Activated effector memory CD4-positive, alpha-beta T cell treated with Interleukin-2 at 50 U/mL for 16 hours (primary cell): ENCODE results near the gene POLR1E.
"Not testable (repeated sequence)": the region's sequence is repeated elsewhere in the genome, so short reads cannot be mapped to it uniquely, and the experiment has no call there.

ENCODE experiments used
- DNase-seq: peaks from one replicate; pipeline ENCODE4 v3.0.0-alpha.2; 2020

POLR1E gene

DNA sequence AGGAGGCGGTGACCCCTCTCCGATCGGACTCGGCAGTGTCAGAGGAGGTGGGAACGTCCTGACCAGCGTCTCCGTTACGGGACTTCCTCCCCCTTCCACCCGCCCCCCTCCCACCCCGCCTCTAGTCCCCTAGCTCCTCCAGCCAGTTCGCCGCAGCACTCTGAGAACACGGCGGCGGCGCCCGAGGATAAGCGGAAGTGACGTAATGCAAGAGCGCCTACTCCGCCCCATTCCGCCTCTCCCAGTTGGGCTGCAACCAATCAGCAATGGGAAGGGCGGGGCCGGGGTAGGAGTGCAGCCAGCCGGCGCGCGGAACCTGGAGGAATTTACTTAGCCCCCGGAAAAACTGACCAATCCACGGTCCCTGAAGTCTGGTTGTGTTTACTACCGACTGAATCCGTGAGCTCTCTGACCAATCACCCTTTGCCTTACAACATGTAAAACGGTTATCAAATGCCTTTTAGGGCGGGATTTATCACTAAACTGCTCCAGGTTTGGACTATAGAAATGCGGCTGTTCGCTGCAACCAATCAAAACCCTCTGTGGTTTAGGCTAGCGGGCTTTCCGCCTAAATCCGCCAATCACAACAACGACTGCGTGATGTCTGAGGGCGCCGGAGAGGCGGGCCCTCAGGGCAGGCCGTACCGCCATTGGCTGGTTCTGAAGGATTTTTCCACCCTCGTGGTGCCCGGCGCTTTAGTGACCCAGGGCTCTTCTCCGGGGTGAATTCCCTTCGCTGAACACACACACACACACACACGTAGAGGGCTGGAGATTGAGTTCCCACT lies 20.3 kb upstream of the POLR1E start, which contains the start of gene ZBTB5:
TSS of gene ZBTB5 (minus strand) at position 202 of the 788 bp plus-strand sequence. CDS start 22,899 bp downstream, outside the sequence.
- DNase-seq = peak; percentile 98

DNA sequence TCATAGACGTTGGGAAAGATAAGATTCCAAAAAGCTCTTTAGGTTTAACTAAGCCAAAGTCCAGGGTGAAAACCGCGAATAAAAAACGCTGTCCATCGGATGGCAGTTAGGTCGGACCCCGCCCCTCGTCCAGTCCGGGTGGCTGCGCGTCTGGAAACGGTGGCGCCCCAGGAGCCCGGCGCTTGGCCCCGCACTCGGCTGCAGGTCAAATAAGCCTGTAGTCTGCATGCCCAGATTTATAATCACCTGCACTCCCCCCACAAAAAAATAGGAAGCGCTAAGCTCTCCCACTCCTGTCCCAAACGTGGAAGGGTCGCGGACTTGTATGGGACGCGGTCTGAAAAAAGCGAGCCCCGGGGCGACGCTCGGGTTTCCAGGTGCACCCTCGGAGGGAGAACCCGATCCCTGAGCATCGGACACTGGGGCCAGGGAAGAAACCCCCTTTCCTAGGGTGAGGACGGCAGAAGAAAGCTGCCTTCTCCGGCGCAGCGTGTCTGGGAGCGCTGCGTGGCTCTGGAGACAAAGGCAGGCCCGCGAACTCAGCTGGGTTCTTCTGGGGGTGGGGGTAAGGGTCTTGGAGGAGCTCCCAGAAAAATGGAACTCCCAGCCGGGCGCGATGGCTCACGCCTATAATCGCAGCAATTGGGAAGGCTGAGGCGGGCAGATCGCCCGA lies 19.6 kb upstream of the POLR1E start:
- no peak for DNase-seq

DNA sequence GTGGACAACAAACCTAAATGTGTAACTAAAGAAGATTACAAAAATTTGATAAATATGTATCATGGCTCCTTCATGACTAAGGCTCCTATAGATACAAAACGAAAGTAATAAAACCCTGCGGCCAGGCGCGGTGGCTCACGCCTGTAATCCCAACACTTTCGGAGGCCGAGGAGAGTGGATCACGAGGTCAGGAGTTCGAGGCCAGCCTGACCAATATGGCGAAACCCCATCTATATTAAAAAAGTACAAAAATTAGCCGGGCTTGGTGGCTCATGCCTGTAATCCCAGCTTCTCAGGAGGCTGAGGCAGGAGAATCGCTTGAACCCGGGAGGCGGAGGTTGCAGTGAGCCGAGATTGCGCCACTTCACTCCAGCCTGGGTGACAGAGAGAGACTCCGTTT lies 18.2 kb upstream of the POLR1E start:
- not testable (repeated sequence) for DNase-seq

DNA sequence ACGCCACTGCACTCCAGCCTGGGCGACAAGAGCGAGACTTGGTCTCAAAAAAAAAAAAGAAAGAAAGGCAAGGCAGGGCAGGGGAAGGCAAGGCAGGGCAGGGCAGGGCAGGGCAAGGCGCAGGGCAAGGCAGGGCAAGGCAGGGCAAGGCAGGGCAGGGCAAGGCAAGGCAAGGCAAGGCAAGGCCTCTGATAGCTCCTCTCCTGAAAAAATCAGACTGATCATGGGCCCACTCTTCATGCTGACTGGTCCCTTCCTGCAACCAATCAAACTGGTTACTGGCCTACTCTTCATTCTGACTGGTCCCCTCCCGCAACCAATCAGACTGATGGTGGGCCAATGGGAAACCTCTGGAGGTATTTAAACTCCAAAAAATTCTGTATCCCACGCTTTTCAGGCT lies 17.1 kb upstream of the POLR1E start:
- no peak for DNase-seq

DNA sequence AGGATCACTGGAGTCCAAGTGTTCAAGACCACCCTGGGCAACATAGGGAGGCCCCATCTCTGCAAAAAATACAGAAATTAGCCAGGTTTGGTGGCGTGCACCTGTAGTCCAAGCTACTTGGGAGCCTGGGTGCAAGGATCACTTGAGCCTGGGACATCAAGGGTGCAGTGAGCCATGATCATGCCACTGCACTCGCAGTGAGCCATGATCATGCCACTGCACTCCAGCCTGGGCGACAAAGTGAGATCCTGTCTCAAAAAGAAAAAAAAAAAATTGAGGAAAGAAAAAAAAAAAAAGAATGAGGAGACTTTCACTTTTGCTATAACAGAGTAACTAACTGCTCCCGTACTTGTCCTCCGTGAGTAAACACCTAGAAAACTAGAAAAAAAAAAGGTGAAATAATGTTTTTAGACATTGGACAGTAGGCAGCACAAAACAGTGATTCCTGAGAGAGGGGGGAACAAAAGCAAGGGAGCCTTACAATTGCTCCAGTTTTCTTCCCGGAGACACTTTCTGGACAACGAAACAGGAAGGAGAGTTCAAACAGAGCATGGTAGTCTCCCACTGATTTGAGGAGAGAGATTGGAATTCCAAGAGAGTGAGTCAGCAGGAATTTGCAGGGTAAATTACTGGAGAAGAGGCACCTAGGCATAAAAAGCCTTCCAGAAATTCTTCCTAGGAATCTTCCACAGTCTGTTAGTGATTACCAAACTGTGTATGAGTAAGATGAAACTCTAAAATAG lies 13.6 kb upstream of the POLR1E start:
- no peak for DNase-seq

DNA sequence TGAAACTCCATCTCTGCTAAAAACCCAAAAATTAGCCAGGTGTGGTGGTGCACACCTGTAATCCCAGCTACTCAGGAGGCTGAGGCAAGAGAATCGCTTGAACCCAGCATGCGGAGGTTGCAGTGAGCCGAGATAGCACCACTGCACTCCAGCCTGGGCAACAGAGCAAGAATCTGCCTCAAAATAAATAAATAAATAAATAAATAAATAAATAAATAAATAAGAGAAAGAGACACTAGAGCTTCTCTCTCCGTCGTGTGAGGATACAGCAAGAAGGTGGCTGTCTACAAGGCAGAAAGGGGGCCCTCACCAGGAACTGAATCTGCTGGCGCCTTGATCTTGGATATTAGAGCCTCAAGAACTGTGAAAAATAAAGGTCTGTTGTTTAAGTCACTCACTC lies 11.8 kb upstream of the POLR1E start:
- not testable (repeated sequence) for DNase-seq

DNA sequence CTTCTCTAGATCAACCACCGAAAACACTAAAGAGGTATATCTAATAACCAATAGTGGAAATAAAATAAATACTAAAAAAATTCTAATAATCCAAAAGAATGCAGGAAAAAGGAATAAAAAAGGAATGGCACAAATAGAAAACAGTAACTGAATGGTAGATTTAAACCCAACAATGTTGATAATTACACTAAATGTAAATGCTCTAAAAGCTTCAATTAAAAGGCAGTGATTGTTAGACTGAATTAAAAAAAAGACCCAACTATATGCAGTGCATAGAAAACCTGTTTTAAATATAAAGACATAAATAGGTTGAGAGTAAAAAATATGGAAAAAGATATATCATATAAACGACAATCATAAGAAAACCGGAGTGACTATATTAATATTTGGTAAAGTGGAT lies 11.3 kb upstream of the POLR1E start:
- no peak for DNase-seq

DNA sequence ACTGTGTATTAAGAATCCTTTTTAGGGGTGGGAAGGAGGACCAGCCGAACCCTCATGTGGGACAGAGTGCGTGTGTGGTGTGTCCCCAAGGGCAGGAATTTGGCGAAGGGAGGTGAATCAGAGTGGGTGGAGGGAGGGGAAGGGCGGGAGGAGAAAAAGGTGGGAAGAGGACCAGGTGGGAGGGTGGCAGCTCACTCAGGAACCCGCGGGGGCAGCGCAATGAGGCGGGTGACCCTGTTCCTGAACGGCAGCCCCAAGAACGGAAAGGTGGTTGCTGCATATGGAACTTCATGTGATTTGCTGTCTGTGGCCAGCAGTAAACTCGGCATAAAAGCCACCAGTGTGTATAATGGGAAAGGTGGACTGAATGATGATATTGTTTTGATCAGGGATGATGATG lies 8.8 kb upstream of the POLR1E start:
- no peak for DNase-seq

DNA sequence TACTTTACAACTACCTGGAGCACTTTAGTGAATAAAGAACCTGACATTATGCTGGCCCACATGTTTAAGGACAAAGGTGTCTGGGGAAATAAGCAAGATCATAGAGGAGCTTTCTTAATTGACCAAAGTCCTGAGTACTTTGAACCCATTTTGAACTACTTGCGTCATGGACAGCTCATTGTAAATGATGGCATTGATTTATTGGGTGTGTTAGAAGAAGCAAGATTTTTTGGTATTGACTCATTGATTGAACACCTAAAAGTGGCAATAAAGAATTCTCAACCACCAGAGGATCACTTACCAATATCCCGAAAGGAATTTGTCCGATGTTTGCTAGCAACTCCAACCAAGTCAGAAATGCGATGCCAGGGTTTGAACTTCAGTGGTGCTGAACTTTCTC lies 8.3 kb upstream of the POLR1E start:
- not testable (repeated sequence) for DNase-seq

DNA sequence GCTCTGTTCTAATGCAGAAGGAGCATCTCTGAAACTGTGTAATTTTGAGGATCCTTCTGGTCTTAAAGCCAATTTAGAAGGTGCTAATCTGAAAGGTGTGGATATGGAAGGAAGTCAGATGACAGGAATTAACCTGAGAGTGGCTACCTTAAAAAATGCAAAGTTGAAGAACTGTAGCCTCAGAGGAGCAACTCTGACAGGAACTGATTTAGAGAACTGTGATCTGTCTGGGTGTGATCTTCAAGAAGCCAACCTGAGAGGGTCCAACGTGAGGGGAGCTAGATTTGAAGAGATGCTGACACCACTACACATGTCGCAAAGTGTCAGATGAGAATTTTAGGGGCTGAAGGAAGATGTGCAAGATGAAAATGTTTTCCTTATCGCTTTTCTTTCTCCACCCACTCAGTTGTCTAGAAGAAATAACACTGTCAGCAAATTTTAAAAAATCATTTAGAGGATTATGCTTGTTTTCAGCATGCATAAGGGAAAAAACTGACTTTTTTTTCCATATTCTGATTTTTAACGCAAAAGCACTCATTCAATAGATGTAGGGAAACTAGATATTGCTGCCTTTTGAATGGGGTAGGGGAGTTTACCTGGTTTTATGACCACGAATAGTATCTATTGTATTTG lies 7.6 kb upstream of the POLR1E start:
- not testable (repeated sequence) for DNase-seq

DNA sequence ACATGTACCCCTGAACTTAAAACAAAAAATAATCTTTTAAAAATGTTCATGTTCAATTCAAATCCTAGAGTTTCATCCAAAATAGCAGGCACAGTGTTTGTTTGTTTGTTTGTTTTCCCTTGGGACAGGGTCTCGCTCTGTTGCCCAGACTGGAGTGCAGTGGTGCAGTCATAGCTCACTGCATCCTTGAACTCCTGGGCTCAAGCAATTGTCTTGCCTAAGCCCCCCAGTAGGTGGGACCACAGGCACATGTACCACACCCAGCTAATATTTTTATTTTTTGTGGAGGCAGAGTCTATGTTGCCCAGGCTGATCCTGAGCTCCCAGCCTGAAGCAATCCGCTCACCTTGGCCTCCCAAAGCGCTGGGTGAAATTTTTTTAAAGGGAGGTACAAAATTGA lies 5.0 kb upstream of the POLR1E start:
- no peak for DNase-seq

DNA sequence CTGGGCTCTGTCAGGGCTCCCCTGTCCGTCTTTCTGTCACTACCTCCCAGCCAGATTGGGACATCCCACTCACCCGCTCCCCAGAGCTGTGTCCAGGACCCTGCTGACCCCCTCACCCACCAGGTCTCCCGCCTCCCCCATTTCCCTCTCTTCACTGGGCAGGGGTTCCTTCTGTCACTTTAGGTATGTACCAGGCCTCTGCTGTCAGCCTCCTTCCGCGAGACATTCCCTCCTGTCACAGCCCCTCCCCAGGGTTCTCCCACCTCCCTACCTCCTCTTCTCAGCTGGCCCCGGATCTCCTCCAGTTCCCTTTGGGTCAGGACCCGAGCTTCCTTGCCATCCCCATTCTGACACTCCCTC lies 488 bp downstream of the POLR1E start:
- no peak for DNase-seq

DNA sequence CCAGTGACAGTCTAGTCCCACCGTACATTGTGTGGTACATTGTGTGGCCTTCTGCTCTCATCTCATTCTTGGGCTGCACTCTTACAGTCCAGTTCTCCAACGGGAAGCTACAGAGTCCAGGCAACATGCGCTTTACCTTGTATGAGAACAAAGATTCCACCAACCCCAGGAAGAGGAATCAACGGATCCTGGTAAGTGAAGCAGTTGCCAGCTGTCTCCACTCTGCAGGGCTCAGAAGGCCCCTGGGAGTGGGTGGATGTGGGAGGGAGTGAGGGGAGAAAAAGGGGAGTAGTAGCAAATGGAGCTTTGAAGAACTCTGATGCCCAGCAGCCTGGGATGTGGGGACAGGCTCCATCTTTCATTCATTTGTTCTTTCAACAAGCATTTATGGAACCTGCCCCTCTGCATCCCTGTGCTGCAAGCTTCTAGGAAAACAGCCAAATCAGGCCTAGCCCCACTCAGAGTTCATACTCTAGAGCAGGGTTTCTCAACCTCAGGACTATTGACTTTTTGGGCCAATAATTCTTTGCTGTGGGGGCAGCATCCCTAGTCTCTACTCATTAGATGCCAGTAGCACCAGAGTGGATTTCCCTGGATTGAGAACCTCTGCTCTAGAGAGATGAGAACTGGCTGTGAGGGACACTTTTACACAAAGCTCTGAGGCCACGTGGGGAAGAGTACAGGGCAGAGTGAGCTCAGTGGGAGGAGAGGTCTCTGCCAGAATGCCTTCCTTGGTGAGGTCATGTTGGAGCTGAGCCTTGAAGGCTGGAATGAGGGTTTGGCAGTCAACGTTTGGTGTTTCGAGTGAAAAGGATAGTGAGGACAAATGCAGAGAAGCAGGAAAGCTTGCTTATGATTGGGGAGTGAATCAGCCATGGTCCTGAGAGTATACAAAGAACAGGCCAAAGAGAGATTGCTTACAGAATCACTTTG lies 1.1 kb downstream of the POLR1E start:
- DNase-seq = no peak

DNA sequence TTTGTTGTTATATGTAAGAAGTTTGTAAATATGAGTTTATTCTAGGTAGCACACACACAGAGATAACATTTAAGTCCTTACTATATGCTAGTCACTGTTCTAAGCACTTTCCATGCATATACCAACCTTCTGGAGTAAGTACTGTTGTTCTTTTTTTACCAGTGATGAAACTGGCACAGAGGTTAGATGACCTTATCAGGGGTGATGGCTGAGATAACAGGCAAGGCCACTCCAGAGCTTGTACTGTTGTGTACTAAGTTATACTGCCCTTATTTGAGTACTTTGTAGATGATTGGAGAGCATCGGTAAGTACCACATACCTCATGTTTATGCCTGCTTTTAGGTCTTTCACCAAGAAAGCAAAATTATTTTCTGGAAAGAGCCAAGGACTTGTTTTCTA lies 6.2 kb downstream of the POLR1E start:
- no peak for DNase-seq

DNA sequence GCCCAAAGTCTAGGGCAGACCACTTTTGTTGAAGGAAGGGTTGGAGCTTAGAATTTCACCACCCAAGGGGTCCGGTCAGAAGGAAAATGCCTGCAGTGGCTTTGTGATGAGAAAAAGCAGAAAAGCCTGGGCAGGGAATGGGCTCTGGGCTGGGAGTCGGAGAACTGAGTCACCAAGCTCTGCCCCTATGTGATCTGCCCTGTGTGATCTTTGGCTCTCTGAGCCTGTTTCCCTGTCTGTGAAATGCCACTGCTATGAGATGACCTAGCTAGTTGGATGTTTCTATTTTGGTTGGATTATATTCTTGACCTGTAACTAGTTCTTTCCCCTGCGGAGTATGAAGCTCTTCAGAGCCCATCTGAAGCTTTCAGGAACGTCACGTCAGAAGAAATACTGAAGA lies 9.8 kb downstream of the POLR1E start:
- DNase-seq = no peak

DNA sequence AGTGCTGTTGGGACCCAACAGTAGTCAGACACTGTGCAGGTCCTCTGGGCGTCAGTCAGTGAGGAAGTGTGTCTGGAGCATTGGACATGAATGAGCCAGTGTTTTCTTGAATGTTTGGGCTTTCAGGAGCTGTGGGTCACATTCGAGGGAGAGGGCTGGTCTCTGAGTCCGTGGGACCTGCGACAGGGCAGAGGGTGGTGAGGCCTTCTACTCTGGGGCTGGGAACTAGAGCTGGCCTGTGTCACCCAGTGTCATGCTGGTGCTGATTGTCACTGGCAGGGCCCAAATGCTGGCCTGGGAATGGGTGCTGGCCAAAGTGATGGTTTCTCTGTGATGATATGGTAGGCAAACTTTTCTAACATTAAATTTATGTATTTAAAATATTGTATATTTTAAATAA lies 10.3 kb downstream of the POLR1E start:
- DNase-seq = no peak

DNA sequence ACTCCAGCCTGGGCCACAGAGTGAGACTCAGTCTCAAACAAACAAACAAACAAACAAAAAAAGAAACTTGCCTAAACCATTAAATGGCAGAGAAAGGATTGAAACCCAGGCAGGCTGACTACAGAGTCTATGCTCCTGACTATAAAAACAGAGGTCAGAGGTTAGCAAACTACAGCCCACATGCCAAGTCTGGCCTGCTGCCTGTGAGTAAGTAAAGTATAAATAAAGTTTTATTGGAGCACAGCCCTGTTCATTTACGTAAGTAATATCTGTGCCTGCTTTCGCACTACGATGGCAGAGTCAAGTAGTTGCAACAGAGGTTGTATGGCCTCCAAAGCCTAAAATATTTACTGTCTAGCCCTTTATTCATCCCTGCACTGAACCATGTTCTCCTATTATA lies 11.6 kb downstream of the POLR1E start:
- DNase-seq = no peak

DNA sequence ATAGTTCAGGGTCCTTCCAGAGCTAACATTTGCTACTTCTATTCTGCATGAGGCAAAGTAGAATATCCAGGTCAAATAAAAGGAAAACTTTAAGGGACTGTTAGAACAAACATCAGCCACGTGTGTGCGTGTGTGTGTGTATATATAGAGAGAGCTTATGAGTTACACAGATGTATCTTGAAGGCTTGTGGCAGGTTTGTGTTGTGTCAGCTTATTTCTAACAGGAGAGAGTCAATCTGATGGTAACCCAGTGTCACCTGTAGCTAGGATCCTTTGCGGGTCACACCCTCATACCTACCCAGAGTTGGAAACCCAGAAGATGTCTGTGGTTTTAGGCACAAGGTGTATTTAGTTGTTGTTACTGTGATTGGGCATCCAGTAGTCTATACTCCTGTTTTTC lies 12.7 kb downstream of the POLR1E start:
- no peak for DNase-seq

DNA sequence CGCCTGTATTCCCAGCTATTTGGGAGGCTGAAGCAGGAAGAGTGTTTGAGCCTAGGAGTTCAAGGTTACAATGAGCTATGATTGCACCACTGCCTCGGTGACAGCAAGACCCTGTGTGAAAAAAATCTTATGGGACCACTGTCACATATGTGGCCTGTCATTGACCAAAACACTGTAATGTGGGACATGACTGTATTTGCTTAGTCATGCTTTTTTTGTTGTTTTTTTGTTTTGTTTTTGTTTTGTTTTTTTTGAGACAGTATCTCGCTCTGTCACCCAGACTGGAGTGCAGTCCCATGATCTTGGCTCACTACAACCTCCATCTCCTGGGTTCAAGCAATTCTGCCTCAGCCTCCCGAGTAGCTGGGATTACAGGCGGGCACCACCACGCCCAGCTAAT lies 13.5 kb downstream of the POLR1E start:
- no peak for DNase-seq

DNA sequence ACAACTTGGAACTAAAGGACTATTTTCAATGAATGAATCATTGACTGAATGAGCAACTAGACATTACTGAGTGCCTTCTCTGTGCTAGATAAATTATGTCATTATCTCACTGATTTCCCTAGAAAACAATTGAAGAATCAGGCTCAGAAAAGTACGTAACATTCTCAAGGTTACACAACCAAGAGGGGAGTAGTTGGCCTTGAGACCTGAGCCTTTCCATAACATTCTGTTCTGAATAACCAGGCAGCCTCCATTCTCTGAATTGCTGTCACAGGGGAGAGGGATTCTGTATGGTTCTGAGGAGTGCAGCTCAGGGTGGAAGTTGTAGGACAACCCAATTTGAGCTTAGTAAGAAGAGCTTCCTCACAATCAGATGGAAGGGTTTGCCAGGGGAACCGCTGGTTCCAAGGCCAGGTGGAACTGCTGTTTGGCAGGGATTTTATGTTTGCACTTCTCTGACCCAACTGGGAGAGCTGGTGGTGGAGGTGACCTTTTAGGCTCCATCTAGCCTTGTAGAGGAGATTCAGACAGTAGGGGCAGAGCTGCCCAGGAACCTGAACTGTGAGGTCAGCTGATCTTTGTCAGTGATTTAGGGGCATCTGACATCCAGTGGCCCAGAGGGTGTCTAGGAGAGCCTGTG lies 16.3 kb downstream of the POLR1E start:
- DNase-seq = no peak

DNA sequence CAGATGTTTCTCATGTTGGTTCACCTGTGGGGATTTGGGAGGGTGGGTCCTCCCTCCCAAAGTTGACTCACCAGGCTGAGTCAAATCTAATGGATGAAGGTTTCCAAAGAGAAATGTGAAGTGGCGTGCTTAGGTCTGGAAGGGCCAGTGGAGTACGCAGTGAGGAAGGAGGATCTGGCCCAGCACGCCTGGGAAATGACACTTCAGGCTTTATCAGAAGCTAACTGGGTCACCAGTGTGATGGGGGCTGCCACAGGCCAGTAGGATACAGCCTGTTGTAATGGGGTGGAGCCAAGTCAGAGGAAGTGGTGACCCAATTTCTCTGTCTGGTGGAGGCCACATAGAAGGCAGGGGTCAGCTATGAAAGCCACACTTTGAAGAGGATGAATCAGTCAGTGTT lies 18.0 kb downstream of the POLR1E start:
- DNase-seq = peak; percentile 34

DNA sequence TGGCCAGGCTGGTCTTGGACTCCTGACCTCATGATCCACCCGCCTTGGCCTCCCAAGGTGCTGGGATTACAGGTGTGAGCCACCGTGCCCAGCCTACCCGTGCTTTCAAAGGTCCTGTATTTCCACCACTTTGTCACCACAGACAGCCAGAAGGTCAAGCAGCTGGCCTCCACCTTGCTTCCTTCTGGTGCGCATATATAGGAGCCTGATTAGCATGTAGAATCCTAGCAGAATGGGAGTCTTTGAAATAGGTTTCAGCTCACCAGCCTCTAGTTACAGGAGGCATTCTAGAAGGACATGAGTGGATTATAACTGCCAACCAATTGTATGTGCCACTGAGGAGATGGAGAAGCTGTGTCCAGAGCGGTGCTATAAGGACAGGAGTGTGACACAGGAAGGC lies 18.9 kb downstream of the POLR1E start:
- no peak for DNase-seq
